SH-SY5Y (cell line): ENCODE results near the gene RTEL1.

Experiments
- GATA2 ChIP-seq: IDR thresholded peaks from 2 replicates; pipeline ENCODE4 v1.6.1; 2011; ENCODE audit warnings: mild to moderate bottlenecking, low read depth, low read length
- GATA3 ChIP-seq: IDR thresholded peaks from 2 replicates; pipeline ENCODE4 v1.6.1; 2011; ENCODE audit warnings: low read depth, mild to moderate bottlenecking, low read length, moderate library complexity

The RTEL1 gene

GRCh38 chr20:63672666-63673065, 14.6 kb downstream of the RTEL1 start:
- TF ChIP-seq GATA2 = no peak
- no peak for TF ChIP-seq GATA3

GRCh38 chr20:63673951-63674350, 15.8 kb downstream of the RTEL1 start:
- TF ChIP-seq GATA2 (no peak), GATA3 (no peak)

- no peak for TF ChIP-seq GATA2
- TF ChIP-seq GATA3 = no peak
These were observed 17.7 kb downstream of the RTEL1 start for GRCh38 chr20:63675681-63676368.

- TF ChIP-seq GATA3 (no peak), GATA2 (no peak)
These were observed 20.0 kb downstream of the RTEL1 start for GRCh38 chr20:63678071-63678470.

GRCh38 chr20:63678667-63679465, 20.8 kb downstream of the RTEL1 start:
- TF ChIP-seq GATA3 (no peak), GATA2 (no peak)

GRCh38 chr20:63679799-63680305, 21.7 kb downstream of the RTEL1 start:
- no peak for TF ChIP-seq GATA2

- TF ChIP-seq GATA2 (no peak), GATA3 (no peak)
These were observed 22.3 kb downstream of the RTEL1 start for GRCh38 chr20:63680427-63680826.

GRCh38 chr20:63680857-63681608, 22.9 kb downstream of the RTEL1 start:
- no peak for TF ChIP-seq GATA2

GRCh38 chr20:63681609-63682142, 23.6 kb downstream of the RTEL1 start:
- no peak for TF ChIP-seq GATA3
- no peak for TF ChIP-seq GATA2

- no peak for TF ChIP-seq GATA3
- no peak for TF ChIP-seq GATA2
These were observed 24.4 kb downstream of the RTEL1 start for GRCh38 chr20:63682384-63683139.

GRCh38 chr20:63685269-63686026, 27.3 kb downstream of the RTEL1 start:
- TF ChIP-seq GATA3 (no peak), GATA2 (no peak)

- TF ChIP-seq GATA3 = no peak
- TF ChIP-seq GATA2 = no peak
These were observed 28.0 kb downstream of the RTEL1 start for GRCh38 chr20:63686094-63686491.

- no peak for TF ChIP-seq GATA2
- no peak for TF ChIP-seq GATA3
These were observed 28.6 kb downstream of the RTEL1 start for GRCh38 chr20:63686492-63687321.
